ENCODE results near the gene PPME1.
A peak's percentile ranks its signal among the peaks of the same experiment; 100 is the strongest.

Gene PPME1

GRCh38 chr11:74205181-74205580 lies 34.1 kb downstream of the PPME1 start:
- no peak for DNase-seq
- no peak for TF ChIP-seq CTCF (IDR thresholded peaks at IDR 0.05; ENCODE audit: low read depth, low read length)
- no peaks in the 10 kb centered on the region for H3K27me3 ChIP-seq
- H3K4me1 ChIP-seq, result no peaks in the 10 kb centered on the region
- H3K4me3 ChIP-seq (ENCODE audit: low read depth, low read length), result no peak overlapping the region
- H3K36me3 ChIP-seq, result peaks cover 3% of the 10 kb centered on the region
- no peaks in the 10 kb centered on the region for H3K9me3 ChIP-seq

- no peak overlapping the region for H3K4me3 ChIP-seq (ENCODE audit: low read depth, low read length)
- H3K36me3 ChIP-seq, result peaks cover 3% of the 10 kb centered on the region
- H3K27me3 ChIP-seq, result no peaks in the 10 kb centered on the region
- no peak for TF ChIP-seq CTCF (IDR thresholded peaks at IDR 0.05; ENCODE audit: low read depth, low read length)
- H3K9me3 ChIP-seq, result no peaks in the 10 kb centered on the region
- no peaks in the 10 kb centered on the region for H3K4me1 ChIP-seq
- DNase-seq, result no peak
Measured at GRCh38 chr11:74206746-74207145, 35.7 kb downstream of the PPME1 start.

DNA sequence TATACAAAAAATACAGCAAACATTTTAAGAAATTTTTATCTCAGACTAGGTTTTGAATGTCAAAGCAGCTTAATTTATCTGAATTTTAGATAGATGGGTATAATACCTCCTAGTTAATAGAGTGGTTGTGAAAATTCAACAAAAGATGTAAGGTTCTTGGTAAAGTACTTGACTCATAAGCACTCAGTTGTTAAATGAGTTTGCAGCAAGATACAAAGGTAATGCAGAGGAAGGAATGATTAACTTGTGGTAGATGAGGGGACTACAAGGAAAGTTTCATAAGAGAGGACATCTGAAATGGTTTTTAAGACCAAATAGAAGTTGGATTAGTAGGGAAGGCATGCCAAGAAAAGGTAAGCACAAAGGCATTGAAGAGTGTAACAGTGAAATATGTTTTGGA lies 37.4 kb downstream of the PPME1 start:
- Histone ChIP-seq H3K4me1 (no peaks in the 10 kb centered on the region), H3K27me3 (no peaks in the 10 kb centered on the region), H3K9me3 (no peaks in the 10 kb centered on the region), H3K36me3 (peaks cover 18% of the 10 kb centered on the region), H3K4me3 (ENCODE audit: low read depth, low read length) (no peak overlapping the region)
- DNase-seq, result no peak
- TF ChIP-seq CTCF (IDR thresholded peaks at IDR 0.05; ENCODE audit: low read depth, low read length), result no peak

- no peak overlapping the region for H3K4me3 ChIP-seq (ENCODE audit: low read depth, low read length)
Measured at GRCh38 chr11:74212533-74212932, 41.4 kb downstream of the PPME1 start.

GRCh38 chr11:74220376-74220775 lies 49.3 kb downstream of the PPME1 start:
- Histone ChIP-seq H3K36me3 (peaks cover 6% of the 10 kb centered on the region), H3K4me1 (peaks cover 5% of the 10 kb centered on the region), H3K9me3 (no peaks in the 10 kb centered on the region; the same call in 1 of the 2 replicates), H3K4me3 (ENCODE audit: low read depth, low read length) (no peak overlapping the region), H3K27me3 (no peaks in the 10 kb centered on the region)
- no peak for TF ChIP-seq CTCF (IDR thresholded peaks at IDR 0.05; ENCODE audit: low read depth, low read length)
- peak; percentile 68 for DNase-seq

More at GRCh38 chr11:74212533-74212932, 41.4 kb downstream of the PPME1 start:
- Histone ChIP-seq H3K4me1 (no peaks in the 10 kb centered on the region), H3K9me3 (no peaks in the 10 kb centered on the region), H3K27me3 (no peaks in the 10 kb centered on the region), H3K36me3 (peaks cover 15% of the 10 kb centered on the region)
- TF ChIP-seq CTCF (IDR thresholded peaks at IDR 0.05; ENCODE audit: low read depth, low read length), result no peak
- DNase-seq, result no peak

- TF ChIP-seq CTCF (IDR thresholded peaks at IDR 0.05; ENCODE audit: low read depth, low read length), result no peak
- Histone ChIP-seq H3K4me1 (peaks cover 5% of the 10 kb centered on the region), H3K36me3 (peaks cover 11% of the 10 kb centered on the region), H3K9me3 (no peaks in the 10 kb centered on the region; the same call in 1 of the 2 replicates), H3K27me3 (no peaks in the 10 kb centered on the region), H3K4me3 (ENCODE audit: low read depth, low read length) (no peak overlapping the region)
- no peak for DNase-seq
Measured at GRCh38 chr11:74221816-74222215, 50.7 kb downstream of the PPME1 start.

Measured in BE2C (cell line).